CD4-positive, alpha-beta T cell (primary cell): ENCODE measurements around the gene HPRT1. TPM values are rescaled to one million over a fixed set of nuclear protein-coding genes. Genes with fewer than 3 reads are reported as not detected.

Experiments used
- ATAC-seq: fragments of 200-7000 bp; cut with Tn5 transposase; one replicate; pipeline ENCODE4 v1.10.0; 2022; ENCODE audit warnings: mild to moderate bottlenecking; ENCODE audit not compliant: poor library complexity
- CTCF ChIA-PET: fragments of 350-600 bp; sonication (Branson Sonifier 250); formaldehyde crosslinking; loops from one replicate; lab custom pipeline; 2021; ENCODE audit warnings: antibody characterized with exemption, inconsistent platforms; lab: Charles Lee
- POLR2A ChIA-PET: fragments of 350-600 bp; sonication (Branson Sonifier 250); formaldehyde crosslinking; loops from one replicate; lab custom pipeline; 2021; ENCODE audit warnings: antibody characterized with exemption, inconsistent platforms; lab: Charles Lee
- DNase-seq, 14 experiments: peaks; one replicate each; pipeline ENCODE4 v3.0.0-alpha.2; 2013 to 2020; ENCODE audit warnings: mixed read lengths in 2 of 14
- H3K27ac ChIP-seq, 2 donors: one replicate each; pipeline versions ENCODE4 v1.5.1 to v1.7.0; 2013; ENCODE audit warnings: low read length in 2 of 2, low read depth in 1 of 2, mild to moderate bottlenecking in 1 of 2
- H3K27me3 ChIP-seq, 2 experiments: 1 replicate in 1 of 2; 2 replicates in 1 of 2; pipeline versions ENCODE4 v1.6.1 to v1.7.0; 2013; ENCODE audit warnings: low read length in 2 of 2, control low read depth in 1 of 2, mild to moderate bottlenecking in 1 of 2, moderate library complexity in 1 of 2; ENCODE audit not compliant: insufficient read depth in 2 of 2, control insufficient read depth in 1 of 2
- H3K36me3 ChIP-seq: one replicate; pipeline ENCODE4 v1.6.1; 2013; ENCODE audit warnings: low read length, control low read depth; ENCODE audit not compliant: insufficient read depth
- H3K4me1 ChIP-seq: one replicate; pipeline ENCODE4 v1.6.1; 2013; ENCODE audit warnings: low read length, control low read depth; ENCODE audit not compliant: insufficient read depth
- H3K4me3 ChIP-seq: one replicate; pipeline ENCODE4 v1.5.1; 2013; ENCODE audit warnings: mild to moderate bottlenecking, low read length, moderate library complexity
- H3K9me3 ChIP-seq, 2 experiments: 1 replicate in 1 of 2; 2 replicates in 1 of 2; pipeline versions ENCODE4 v1.6.1 to v1.7.0; 2013; ENCODE audit warnings: low read length in 2 of 2, mild to moderate bottlenecking in 2 of 2, control low read depth in 1 of 2, moderate library complexity in 1 of 2; ENCODE audit not compliant: control insufficient read depth in 1 of 2, insufficient read depth in 1 of 2
- H3K27ac Mint-ChIP-seq: one replicate; pipeline ENCODE4 v1.8.0; 2020; ENCODE audit warnings: mixed read lengths
- H3K27me3 Mint-ChIP-seq: one replicate; pipeline ENCODE4 v1.8.0; 2021; ENCODE audit warnings: mixed read lengths
- H3K36me3 Mint-ChIP-seq: one replicate; pipeline ENCODE4 v1.8.0; 2021; ENCODE audit warnings: low read depth, mixed read lengths
- H3K4me1 Mint-ChIP-seq: one replicate; pipeline ENCODE4 v1.8.0; 2021; ENCODE audit warnings: low read depth, mixed read lengths
- H3K4me3 Mint-ChIP-seq: one replicate; pipeline ENCODE4 v1.8.0; 2020; ENCODE audit warnings: mild to moderate bottlenecking, mixed read lengths
- H3K9me3 Mint-ChIP-seq: one replicate; pipeline ENCODE4 v1.8.0; 2020; ENCODE audit warnings: mixed read lengths
- CTCF ChIP-seq: fragments of 200-600 bp; IDR thresholded peaks from one replicate; pipeline ENCODE4 v1.8.0; 2022; ENCODE audit warnings: antibody characterized with exemption, mild to moderate bottlenecking
- intact Hi-C, 2 experiments: fragments of 100-400 bp; cut with DNase I in 1 of 2; cut with micrococcal nuclease in 1 of 2; formaldehyde crosslinking; loops; one replicate each; pipeline versions ENCODE4 v1.15.1 to v1.9.0; 2023 to 2025; cut with DNase I, micrococcal nuclease
- total RNA-seq, 174 experiments: library from RNA in 2 of 174; stranded (reverse) in 2 of 174; gene quantifications; one replicate each; pipeline ENCODE4 v1.2.3 and lab custom pipeline; 2021 to 2026

HPRT1 gene
- total RNA-seq, 2 experiments from 2014 or later, result 14.1 to 15.5 TPM

- intact Hi-C loops, result no loop called here
- Histone ChIP-seq H3K9me3 (peaks cover 0 to 11% of the 10 kb centered on the region in 2 experiments), H3K36me3 (no peaks in the 10 kb centered on the region), H3K27me3 (peaks cover 39 to 63% of the 10 kb centered on the region in 2 experiments), H3K27ac (no peak overlapping the region), H3K4me3 (no peak overlapping the region), H3K4me1 (peaks cover 22% of the 10 kb centered on the region)
- Mint-ChIP-seq H3K9me3 (no peaks in the 10 kb centered on the region), H3K27me3 (peaks cover 49% of the 10 kb centered on the region), H3K27ac (no peak overlapping the region), H3K36me3 (no peaks in the 10 kb centered on the region), H3K4me3 (no peak overlapping the region), H3K4me1 (peaks cover 21% of the 10 kb centered on the region)
- CTCF ChIA-PET, result no interaction called here
- TF ChIP-seq CTCF, result no peak
- DNase-seq (no peak), ATAC-seq (no peak)
- POLR2A ChIA-PET, result no interaction called here
Measured at GRCh38 chrX:134545510-134545909, 85.5 kb downstream of the HPRT1 start.

GRCh38 chrX:134546187-134546586 is 86.2 kb downstream of the HPRT1 start:
- TF ChIP-seq CTCF, result no peak
- Mint-ChIP-seq H3K27ac (no peak overlapping the region), H3K36me3 (no peaks in the 10 kb centered on the region), H3K9me3 (no peaks in the 10 kb centered on the region), H3K4me1 (peaks cover 22% of the 10 kb centered on the region), H3K4me3 (no peak overlapping the region), H3K27me3 (peaks cover 53% of the 10 kb centered on the region)
- DNase-seq, result no peak
- ATAC-seq, result no peak
- no peak overlapping the region for H3K4me3 ChIP-seq
- peaks cover 39 to 65% of the 10 kb centered on the region in 2 experiments for H3K27me3 ChIP-seq
- CTCF ChIA-PET, result no interaction called here
- intact Hi-C loops, result no loop called here
- H3K27ac ChIP-seq, result no peak overlapping the region
- H3K4me1 ChIP-seq, result peaks cover 29% of the 10 kb centered on the region
- H3K9me3 ChIP-seq, result peaks cover 0 to 13% of the 10 kb centered on the region in 2 experiments
- POLR2A ChIA-PET, result no interaction called here
- H3K36me3 ChIP-seq, result no peaks in the 10 kb centered on the region

GRCh38 chrX:134547047-134547679 is 87.2 kb downstream of the HPRT1 start:
- peaks cover 63% of the 10 kb centered on the region for H3K27me3 Mint-ChIP-seq

More at GRCh38 chrX:134547047-134547679, 87.2 kb downstream of the HPRT1 start:
- H3K9me3 Mint-ChIP-seq, result no peaks in the 10 kb centered on the region
- intact Hi-C loops, result no loop called here
- no peaks in the 10 kb centered on the region for H3K36me3 ChIP-seq
- H3K9me3 ChIP-seq, result peaks cover 0 to 15% of the 10 kb centered on the region in 2 experiments
- DNase-seq (no peak), ATAC-seq (no peak)
- peaks cover 22% of the 10 kb centered on the region for H3K4me1 Mint-ChIP-seq
- no peak overlapping the region for H3K27ac Mint-ChIP-seq
- H3K27me3 ChIP-seq, result peaks cover 41 to 74% of the 10 kb centered on the region in 2 experiments
- no peak overlapping the region for H3K4me3 ChIP-seq
- no peak for TF ChIP-seq CTCF
- H3K4me3 Mint-ChIP-seq, result no peak overlapping the region
- H3K27ac ChIP-seq, result no peak overlapping the region
- H3K36me3 Mint-ChIP-seq, result no peaks in the 10 kb centered on the region
- ChIA-PET POLR2A (no interaction called here), CTCF (no interaction called here)
- H3K4me1 ChIP-seq, result peaks cover 30% of the 10 kb centered on the region
